AG10803 (cell line): ENCODE results near the gene KIAA1549.

Experiments
- DNase-seq: peaks from one replicate; pipeline ENCODE4 v3.0.0; 2010; ENCODE audit warnings: low read depth
- H3K4me3 ChIP-seq: 2 replicates; pipeline ENCODE4 v1.5.1; 2011; ENCODE audit warnings: mild to moderate bottlenecking, low read length, control low read depth
- TF ChIP-seq, protein P1 (sequence below): conservative IDR thresholded peaks from 2 replicates; pipeline ENCODE4 v1.5.1; 2011; ENCODE audit warnings: mild to moderate bottlenecking, low read length, control low read depth, inconsistent platforms

The KIAA1549 gene

DNA sequence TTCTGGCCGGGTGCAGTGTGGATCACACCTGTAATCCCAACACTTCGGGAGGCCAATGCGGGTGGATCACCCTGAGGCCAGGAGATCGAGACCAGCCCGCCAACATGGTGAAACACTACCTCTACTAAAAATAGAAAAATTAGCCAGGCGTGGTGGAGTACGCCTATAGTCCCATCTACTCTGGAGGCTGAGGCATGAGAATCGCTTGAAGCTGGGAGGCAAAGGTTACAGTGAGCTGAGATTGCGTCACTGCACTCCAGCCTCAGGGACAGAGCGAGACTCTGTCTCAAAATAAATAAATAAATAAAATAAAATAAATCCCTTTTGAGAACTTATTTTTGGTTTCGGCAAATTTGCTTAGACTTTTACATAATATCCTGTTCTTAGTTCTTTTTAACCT, 151.9 kb downstream of the KIAA1549 start:
- no peak overlapping the region for H3K4me3 ChIP-seq
- DNase-seq: no peak
- TF ChIP-seq, protein P1, sequence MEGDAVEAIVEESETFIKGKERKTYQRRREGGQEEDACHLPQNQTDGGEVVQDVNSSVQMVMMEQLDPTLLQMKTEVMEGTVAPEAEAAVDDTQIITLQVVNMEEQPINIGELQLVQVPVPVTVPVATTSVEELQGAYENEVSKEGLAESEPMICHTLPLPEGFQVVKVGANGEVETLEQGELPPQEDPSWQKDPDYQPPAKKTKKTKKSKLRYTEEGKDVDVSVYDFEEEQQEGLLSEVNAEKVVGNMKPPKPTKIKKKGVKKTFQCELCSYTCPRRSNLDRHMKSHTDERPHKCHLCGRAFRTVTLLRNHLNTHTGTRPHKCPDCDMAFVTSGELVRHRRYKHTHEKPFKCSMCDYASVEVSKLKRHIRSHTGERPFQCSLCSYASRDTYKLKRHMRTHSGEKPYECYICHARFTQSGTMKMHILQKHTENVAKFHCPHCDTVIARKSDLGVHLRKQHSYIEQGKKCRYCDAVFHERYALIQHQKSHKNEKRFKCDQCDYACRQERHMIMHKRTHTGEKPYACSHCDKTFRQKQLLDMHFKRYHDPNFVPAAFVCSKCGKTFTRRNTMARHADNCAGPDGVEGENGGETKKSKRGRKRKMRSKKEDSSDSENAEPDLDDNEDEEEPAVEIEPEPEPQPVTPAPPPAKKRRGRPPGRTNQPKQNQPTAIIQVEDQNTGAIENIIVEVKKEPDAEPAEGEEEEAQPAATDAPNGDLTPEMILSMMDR: no peak

DNA sequence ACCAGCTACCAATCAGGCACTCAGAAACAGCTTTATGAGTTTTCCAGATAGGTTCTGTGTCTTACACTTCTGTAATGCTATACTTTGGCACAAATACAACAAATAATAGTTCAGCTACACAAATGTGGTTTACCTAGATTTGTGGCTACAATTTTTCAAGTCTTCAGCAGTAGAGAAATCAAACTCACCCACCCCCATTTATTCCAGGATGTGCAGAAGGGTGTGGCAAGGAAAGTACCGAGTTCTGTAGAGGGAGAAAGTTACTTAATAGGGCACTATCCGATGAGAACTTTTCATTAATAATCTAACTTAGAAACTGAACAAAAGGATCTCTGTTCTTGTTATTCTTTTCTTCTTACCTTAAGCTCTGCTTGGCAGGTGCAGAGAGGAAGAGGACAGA, 152.9 kb downstream of the KIAA1549 start:
- no peak for DNase-seq
- no peak overlapping the region for H3K4me3 ChIP-seq
- TF ChIP-seq, protein P1: no peak

- no peak for DNase-seq
- TF ChIP-seq, protein P1: no peak
- H3K4me3 ChIP-seq: no peak overlapping the region
These were observed 156.0 kb downstream of the KIAA1549 start for GRCh38 chr7:138825049-138825721.

GRCh38 chr7:138822867-138823535, 158.2 kb downstream of the KIAA1549 start:
- no peak overlapping the region for H3K4me3 ChIP-seq
- DNase-seq: no peak
- TF ChIP-seq, protein P1: no peak

DNA sequence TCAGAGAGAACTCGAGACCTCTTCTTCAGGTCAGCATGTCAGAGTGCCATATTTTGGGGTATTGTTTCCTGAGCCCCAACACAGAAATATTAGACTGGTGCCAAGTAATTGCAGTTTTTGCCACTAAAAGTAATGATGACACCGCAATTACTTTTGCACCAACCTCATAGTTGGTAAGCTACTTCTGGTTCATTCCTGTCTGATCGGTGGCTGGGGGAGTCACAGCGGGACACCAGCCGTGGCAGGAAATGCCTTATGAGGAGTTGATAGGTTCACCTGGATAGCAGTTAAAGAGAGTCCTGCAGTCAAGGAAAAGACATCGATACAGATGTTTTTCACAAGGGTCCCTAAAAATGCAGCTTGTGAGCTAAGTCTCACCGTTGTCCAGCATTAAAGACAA, 159.3 kb downstream of the KIAA1549 start:
- TF ChIP-seq, protein P1: no peak
- H3K4me3 ChIP-seq: no peak overlapping the region
- no peak for DNase-seq

DNA sequence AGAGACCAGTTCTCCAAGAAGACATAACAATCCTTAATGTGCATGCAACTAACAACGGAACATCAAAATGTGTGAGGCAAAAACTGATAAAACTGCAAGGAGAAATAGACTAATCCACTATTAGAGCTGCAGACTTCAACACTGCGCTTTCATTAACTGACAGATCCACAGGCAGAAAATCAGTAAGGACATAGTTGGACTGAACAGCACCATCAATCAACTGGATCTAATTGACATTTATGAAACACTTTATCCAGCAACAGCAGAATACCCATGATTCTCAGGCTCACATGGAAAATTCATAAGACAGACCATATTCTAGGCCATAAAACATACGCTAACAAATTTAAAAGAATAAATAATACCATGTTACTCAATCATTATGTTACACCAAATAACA, 161.6 kb downstream of the KIAA1549 start:
- H3K4me3 ChIP-seq: no peak overlapping the region
- DNase-seq: no peak
- TF ChIP-seq, protein P1: no peak

GRCh38 chr7:138816650-138817049, 164.5 kb downstream of the KIAA1549 start:
- no peak overlapping the region for H3K4me3 ChIP-seq
- TF ChIP-seq, protein P1: no peak
- DNase-seq: no peak
